D721Med (cell line): ENCODE measurements around the gene GMDS.

ENCODE experiments used
- DNase-seq: peaks from one replicate; pipeline ENCODE4 v3.0.0; 2011; ENCODE audit warnings: low spot score; ENCODE audit not compliant: insufficient read length
- FAIRE-seq: peaks from 2 replicates; lab custom pipeline; 2011; peaks lifted over from hg19 to GRCh38; lab: Jason Lieb, UNC
- CTCF ChIP-seq: IDR thresholded peaks from 2 replicates; pipeline ENCODE4 v1.5.1; 2012; ENCODE audit warnings: mild to moderate bottlenecking, control low read depth; ENCODE audit not compliant: insufficient read depth; ENCODE audit errors: missing control alignments

The GMDS gene

GRCh38 chr6:2221726-2222274, 23.6 kb downstream of the GMDS start:
- no peak for TF ChIP-seq CTCF
- no peak for DNase-seq
- no peak for FAIRE-seq

- no peak for TF ChIP-seq CTCF
- FAIRE-seq (no peak), DNase-seq (no peak)
These were observed 25.3 kb downstream of the GMDS start for GRCh38 chr6:2220154-2220553.

- FAIRE-seq (no peak), DNase-seq (no peak)
- TF ChIP-seq CTCF: no peak
These were observed 26.5 kb downstream of the GMDS start for GRCh38 chr6:2218866-2219265.

GRCh38 chr6:2216794-2217383, 28.5 kb downstream of the GMDS start:
- DNase-seq: no peak
- no peak for FAIRE-seq
- TF ChIP-seq CTCF: no peak

GRCh38 chr6:2215342-2215741, 30.1 kb downstream of the GMDS start:
- DNase-seq (no peak), FAIRE-seq (no peak)
- TF ChIP-seq CTCF: no peak

GRCh38 chr6:2213086-2213485, 32.3 kb downstream of the GMDS start:
- DNase-seq (no peak), FAIRE-seq (no peak)
- no peak for TF ChIP-seq CTCF

GRCh38 chr6:2209226-2209809, 36.1 kb downstream of the GMDS start:
- peak; percentile 64 for TF ChIP-seq CTCF
- DNase-seq (no peak), FAIRE-seq (no peak)
